Epidermal melanocyte (primary cell): ENCODE results near the gene SFMBT1.
"Not testable (repeated sequence)": the region's sequence is repeated elsewhere in the genome, so short reads cannot be mapped to it uniquely, and the experiment has no call there.

Source experiments
- DNase-seq: peaks from one replicate; pipeline ENCODE4 v3.0.0; 2011; ENCODE audit warnings: low spot score; ENCODE audit not compliant: insufficient read length

Gene SFMBT1

GRCh38 chr3:53073553-53074365 lies 27.9 kb upstream of the SFMBT1 start:
- no peak for DNase-seq

GRCh38 chr3:53072653-53073552 lies 27.0 kb upstream of the SFMBT1 start:
- DNase-seq: peak; percentile 77

DNA sequence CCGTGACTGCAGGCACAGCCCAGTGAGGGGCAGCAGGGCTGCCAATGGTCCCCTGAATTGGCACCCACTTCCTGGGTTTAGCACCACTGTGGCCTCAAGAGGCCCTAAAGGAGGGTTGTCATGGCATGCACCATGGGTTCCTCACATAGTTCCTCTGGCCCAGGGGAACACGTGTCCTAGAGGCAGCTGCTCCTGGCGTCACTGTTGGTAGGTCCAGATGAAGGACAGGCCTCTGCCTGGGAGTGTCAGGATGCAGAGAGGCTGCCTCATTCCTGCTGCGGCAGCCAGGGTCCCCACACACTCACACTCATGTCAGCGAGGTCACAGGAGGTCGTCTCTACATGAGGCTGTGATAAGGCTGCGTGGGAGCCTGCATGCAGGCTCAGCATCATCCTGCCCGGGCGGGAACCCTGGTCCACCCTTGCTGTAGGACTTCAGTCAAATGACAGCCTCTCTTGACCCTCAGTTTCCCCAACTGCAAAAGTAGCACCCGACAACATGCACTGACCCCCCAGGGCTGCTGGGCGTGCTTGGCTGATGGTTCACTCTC lies 26.1 kb upstream of the SFMBT1 start:
- no peak for DNase-seq

GRCh38 chr3:53069422-53070068 lies 23.7 kb upstream of the SFMBT1 start:
- no peak for DNase-seq

- no peak for DNase-seq
Observed at GRCh38 chr3:53068176-53068575, 22.3 kb upstream of the SFMBT1 start.

DNA sequence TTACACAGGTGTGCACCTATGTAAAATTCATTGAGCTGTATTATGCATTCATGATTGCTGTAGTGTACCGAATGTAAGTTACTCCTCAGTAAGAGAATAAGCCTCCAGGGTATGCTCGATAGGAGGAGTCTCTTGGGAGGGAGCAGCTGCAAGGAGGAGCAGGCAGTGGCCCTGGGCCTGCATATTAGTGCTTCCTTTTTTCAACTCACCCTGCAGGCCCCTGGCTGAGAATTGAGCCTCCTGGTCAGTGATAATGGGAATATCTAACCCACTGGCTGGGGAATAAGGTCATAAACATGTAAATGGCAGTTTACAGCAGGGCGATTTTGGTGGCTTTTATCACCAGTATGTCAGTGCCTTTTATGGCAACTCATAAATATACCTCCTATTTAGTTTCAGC lies 21.7 kb upstream of the SFMBT1 start:
- DNase-seq: no peak

- no peak for DNase-seq
Observed at GRCh38 chr3:53065841-53066480, 20.1 kb upstream of the SFMBT1 start.

DNA sequence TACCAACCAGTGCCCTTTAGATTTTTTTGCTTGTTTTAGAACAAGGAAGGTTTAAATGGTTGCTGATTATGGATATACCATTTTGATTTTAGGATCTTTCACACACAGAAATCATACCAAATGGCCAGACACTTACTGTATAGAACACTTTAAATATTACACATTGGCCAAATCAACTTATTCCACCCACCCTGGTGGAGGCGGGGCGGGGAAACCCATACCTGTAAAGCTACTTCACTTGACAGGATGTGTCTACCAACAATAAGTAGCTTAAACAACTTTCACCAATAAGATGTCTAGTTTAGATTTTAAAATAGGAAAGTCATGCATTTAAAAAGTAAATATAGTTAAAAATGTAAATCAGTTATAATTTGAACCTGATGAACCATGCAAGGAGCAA lies 17.0 kb upstream of the SFMBT1 start:
- DNase-seq: no peak

GRCh38 chr3:53056442-53056841 lies 10.6 kb upstream of the SFMBT1 start:
- DNase-seq: no peak

- not testable (repeated sequence) for DNase-seq
Observed at GRCh38 chr3:53054233-53054632, 8.4 kb upstream of the SFMBT1 start.

- no peak for DNase-seq
Observed at GRCh38 chr3:53051929-53052328, 6.1 kb upstream of the SFMBT1 start.

DNA sequence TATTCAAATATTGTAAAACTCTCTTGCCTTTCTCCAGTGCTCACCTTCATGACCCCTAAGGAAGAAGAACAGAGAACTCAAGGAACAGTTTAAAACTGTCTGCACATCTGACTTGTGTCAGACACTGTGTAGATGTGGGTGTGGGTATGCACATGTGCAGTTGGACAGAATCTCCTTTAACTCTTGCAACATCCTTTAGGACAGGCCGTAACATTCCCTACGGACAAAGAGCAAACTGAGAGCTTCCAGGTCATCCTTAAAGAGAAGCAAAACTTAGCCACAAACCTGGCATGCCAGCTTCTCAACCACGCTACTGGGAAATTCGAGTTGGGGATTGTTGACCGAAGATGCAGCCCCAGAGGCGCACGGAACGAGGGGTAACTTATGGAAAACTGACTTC lies 4.1 kb upstream of the SFMBT1 start:
- no peak for DNase-seq

DNA sequence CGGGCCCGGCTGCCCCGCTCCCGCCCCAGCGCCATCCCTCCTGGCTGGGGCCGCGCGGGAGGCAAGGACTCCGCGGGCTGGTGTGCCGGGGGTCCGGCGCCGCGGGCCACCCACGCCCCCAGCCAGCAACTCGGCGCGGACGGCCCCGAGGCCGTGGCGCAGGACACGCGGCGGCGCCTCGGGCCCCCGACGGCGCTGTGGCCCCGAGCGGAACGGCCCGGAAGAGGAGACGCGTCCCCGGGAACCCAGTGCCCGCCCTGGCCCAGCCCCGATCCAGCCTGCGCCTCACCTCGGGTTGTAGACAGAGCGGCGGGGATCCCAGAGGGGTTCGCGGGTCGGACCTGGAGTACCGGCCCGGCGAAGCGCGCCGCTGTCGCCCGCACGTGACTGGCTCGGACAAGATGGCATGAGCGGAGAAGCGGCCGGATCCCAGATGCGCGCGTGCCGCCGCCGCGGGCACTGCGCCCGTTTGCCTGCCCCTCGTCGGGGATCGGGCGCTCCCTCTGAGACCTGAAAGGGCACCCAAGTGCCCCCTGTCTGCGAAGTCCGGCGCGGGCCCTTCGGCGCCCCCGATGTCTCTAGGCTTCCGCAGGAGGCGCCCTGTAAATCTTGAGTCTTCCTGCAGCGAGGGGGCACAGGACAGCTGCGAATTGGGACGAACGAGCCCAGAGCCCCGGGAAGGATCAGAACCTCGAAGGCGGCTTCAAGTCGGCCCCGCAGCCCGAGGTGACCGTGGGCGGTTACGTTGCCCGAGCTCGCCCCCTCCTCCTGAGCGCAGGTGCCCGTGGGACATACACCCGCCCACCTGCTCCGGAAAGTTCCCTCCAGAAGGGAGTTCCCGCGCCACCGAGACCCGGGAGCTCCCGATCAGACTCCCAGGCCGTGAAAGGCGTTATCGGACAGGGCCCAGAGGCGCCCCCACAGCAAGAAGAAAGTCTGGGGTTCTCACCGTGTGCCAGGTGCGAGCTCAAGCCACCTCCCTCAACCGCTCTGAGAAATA lies 598 bp upstream of the SFMBT1 start:
- peak; percentile 39 for DNase-seq

- peak; percentile 64 for DNase-seq
Observed at GRCh38 chr3:53044711-53045517, 959 bp downstream of the SFMBT1 start.

GRCh38 chr3:53044371-53044710 lies 1.5 kb downstream of the SFMBT1 start:
- no peak for DNase-seq

GRCh38 chr3:53043738-53044137 lies 2.1 kb downstream of the SFMBT1 start:
- DNase-seq: no peak

DNA sequence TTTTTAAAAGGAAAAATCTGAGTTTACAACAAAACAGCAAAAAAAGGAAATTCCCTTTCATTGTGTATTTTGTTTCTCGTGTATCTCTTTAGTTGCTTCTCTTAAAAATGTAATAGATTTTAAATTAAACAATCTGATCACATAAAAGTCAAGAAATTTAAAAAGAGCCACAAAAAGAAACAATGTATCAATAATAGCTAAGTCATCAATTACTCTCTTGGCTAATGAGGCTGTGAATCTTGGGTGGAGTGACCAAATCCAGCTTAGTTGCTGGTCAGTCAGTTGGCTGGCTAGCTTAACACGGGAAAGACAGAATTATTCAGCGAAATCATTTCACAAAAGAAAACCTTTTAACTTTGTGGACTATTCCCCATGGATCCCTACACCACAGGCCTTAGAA lies 3.2 kb downstream of the SFMBT1 start:
- no peak for DNase-seq

DNA sequence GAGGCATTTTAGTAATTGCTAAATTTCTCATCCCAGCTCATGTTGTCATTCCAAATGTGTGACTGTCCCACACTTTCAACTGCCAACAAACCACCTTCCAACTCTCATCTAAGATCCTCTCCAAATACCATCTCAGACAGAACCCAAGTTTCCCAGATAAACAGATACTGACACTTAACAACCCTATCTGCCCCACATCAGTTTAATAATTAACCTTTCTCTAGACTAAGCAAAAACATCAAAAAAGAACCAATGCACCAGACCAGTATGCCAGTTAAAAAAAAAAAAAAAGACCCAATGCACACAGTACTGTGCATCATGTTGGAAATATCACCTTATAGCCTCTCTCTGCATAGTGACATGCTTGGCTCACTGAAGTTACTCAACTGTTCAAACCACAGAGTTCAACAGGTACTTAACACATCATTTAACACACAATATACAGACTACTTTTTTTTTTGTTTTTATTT lies 5.5 kb downstream of the SFMBT1 start:
- DNase-seq: no peak

DNA sequence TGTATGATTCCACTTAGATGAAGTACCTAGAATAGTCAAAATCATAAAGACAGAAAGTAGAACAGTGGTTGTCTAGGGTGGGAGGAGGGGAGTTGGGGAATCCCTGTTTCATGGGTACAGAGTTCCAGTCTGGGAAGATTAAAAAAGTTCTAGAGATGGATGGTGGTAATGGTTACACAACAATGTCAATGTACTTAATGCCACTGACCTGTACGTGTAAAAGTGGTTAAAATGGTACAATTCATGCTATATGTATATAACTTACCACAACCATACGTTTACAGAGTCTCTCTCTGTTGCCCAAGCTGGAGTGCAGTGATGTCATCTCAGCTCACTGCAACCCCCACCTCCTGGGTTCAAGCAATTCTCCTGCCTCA lies 6.5 kb downstream of the SFMBT1 start:
- no peak for DNase-seq
